PFSK-1 (cell line): Measurements from ENCODE around the gene NCF2.

Experiments used
- SIN3A ChIP-seq: IDR thresholded peaks from 2 replicates; pipeline ENCODE4 v1.6.1; 2012; ENCODE audit warnings: mild to moderate bottlenecking, low read length, moderate library complexity, borderline replicate concordance; ENCODE audit not compliant: insufficient read depth
- TF ChIP-seq, protein P1 (sequence below), 2 experiments: IDR thresholded peaks; 2 replicates each; pipeline versions ENCODE4 v1.6.1 to v1.8.0; 2011 to 2012; ENCODE audit warnings: low read depth in 2 of 2, low read length in 2 of 2, control low read depth in 1 of 2, inconsistent platforms in 1 of 2, mild to moderate bottlenecking in 1 of 2, moderate library complexity in 1 of 2; ENCODE audit not compliant: insufficient read depth in 1 of 2

GRCh38 chr1:183595537-183595936 lies 5.3 kb upstream of the NCF2 start:
- TF ChIP-seq, protein P1, sequence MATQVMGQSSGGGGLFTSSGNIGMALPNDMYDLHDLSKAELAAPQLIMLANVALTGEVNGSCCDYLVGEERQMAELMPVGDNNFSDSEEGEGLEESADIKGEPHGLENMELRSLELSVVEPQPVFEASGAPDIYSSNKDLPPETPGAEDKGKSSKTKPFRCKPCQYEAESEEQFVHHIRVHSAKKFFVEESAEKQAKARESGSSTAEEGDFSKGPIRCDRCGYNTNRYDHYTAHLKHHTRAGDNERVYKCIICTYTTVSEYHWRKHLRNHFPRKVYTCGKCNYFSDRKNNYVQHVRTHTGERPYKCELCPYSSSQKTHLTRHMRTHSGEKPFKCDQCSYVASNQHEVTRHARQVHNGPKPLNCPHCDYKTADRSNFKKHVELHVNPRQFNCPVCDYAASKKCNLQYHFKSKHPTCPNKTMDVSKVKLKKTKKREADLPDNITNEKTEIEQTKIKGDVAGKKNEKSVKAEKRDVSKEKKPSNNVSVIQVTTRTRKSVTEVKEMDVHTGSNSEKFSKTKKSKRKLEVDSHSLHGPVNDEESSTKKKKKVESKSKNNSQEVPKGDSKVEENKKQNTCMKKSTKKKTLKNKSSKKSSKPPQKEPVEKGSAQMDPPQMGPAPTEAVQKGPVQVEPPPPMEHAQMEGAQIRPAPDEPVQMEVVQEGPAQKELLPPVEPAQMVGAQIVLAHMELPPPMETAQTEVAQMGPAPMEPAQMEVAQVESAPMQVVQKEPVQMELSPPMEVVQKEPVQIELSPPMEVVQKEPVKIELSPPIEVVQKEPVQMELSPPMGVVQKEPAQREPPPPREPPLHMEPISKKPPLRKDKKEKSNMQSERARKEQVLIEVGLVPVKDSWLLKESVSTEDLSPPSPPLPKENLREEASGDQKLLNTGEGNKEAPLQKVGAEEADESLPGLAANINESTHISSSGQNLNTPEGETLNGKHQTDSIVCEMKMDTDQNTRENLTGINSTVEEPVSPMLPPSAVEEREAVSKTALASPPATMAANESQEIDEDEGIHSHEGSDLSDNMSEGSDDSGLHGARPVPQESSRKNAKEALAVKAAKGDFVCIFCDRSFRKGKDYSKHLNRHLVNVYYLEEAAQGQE (IDR thresholded peaks at IDR 0.05; ENCODE audit: insufficient read depth in 1 of 2, low read depth in 2 of 2, low read length in 2 of 2), result no peak
- TF ChIP-seq SIN3A, result no peak
